Right renal cortex interstitium (tissue), 3 donors: Measurements from ENCODE around the gene ATL1. TPM values are rescaled to one million over a fixed set of nuclear protein-coding genes. Genes with fewer than 3 reads are reported as not detected.

Experiments
- DNase-seq, 3 donors: peaks; one replicate each; pipeline ENCODE4 v3.0.0-alpha.2; 2013; ENCODE audit warnings: low read depth in 3 of 3, low spot score in 2 of 3
- polyA plus RNA-seq, 3 donors: library from polyadenylated mRNA; unstranded; fragments of 120-200 nt; gene quantifications; one replicate each; pipeline ENCODE4 v1.2.1, GENCODE V29; 2013; ENCODE audit not compliant: insufficient read length in 3 of 3

The ATL1 gene
- polyA plus RNA-seq, result 10 to 100 TPM in 2 of 3 donors, 1 to 10 TPM in 1; 8.8 to 10.7 (median 10.2) TPM

GRCh38 chr14:50559990-50560930, at the start of gene ATL1:
ATL1 (plus strand) TSS chr14:50560145; CDS start chr14:50560266, 121 bp downstream.
- DNase-seq, result peak; percentile 59 to 71 (median 61)

- no peak for DNase-seq
These were observed 49.8 kb upstream of the ATL1 start for GRCh38 chr14:50510157-50510556.

- DNase-seq, result no peak
These were observed 47.5 kb upstream of the ATL1 start for GRCh38 chr14:50512463-50512862.

- DNase-seq, result no peak
These were observed 43.9 kb upstream of the ATL1 start for GRCh38 chr14:50516091-50516490.

GRCh38 chr14:50520947-50521815, 38.8 kb upstream of the ATL1 start:
- no peak for DNase-seq

GRCh38 chr14:50521912-50522341, 38.0 kb upstream of the ATL1 start:
- DNase-seq, result no peak

- DNase-seq, result no peak
These were observed 36.5 kb upstream of the ATL1 start for GRCh38 chr14:50523271-50524041.

GRCh38 chr14:50524060-50524459, 35.9 kb upstream of the ATL1 start:
- DNase-seq, result no peak

GRCh38 chr14:50524731-50525515, 35.0 kb upstream of the ATL1 start:
- DNase-seq, result no peak

- DNase-seq, result no peak
These were observed 31.9 kb upstream of the ATL1 start for GRCh38 chr14:50528000-50528399.

- no peak for DNase-seq
These were observed 30.4 kb upstream of the ATL1 start for GRCh38 chr14:50529288-50530179.

- DNase-seq, result no peak
These were observed 29.6 kb upstream of the ATL1 start for GRCh38 chr14:50530358-50530757.

- DNase-seq, result no peak
These were observed 29.1 kb upstream of the ATL1 start for GRCh38 chr14:50530794-50531365.

- peak in 2 of 3 donors; percentile 32 to 49 for DNase-seq
These were observed 28.1 kb upstream of the ATL1 start for GRCh38 chr14:50531595-50532501.

GRCh38 chr14:50532502-50533240, 27.3 kb upstream of the ATL1 start, which contains the start of gene MAP4K5:
MAP4K5 (minus strand) TSS chr14:50532569; CDS start chr14:50532049, 520 bp downstream.
- DNase-seq, result peak in 2 of 3 donors; percentile 79 to 83

- no peak for DNase-seq
These were observed 26.7 kb upstream of the ATL1 start for GRCh38 chr14:50533241-50533705.
